ENCODE results near the gene KCTD3.

KCTD3 gene

GRCh38 chr1:215544566-215544965, 22.5 kb upstream of the KCTD3 start (continued):
- TF ChIP-seq, protein P1, sequence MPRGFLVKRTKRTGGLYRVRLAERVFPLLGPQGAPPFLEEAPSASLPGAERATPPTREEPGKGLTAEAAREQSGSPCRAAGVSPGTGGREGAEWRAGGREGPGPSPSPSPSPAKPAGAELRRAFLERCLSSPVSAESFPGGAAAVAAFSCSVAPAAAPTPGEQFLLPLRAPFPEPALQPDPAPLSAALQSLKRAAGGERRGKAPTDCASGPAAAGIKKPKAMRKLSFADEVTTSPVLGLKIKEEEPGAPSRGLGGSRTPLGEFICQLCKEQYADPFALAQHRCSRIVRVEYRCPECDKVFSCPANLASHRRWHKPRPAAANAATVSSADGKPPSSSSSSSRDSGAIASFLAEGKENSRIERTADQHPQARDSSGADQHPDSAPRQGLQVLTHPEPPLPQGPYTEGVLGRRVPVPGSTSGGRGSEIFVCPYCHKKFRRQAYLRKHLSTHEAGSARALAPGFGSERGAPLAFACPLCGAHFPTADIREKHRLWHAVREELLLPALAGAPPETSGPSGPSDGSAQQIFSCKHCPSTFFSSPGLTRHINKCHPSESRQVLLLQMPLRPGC (tag by site-specific recombination; IDR thresholded peaks at IDR 0.05): no peak
- TF ChIP-seq ZBTB1 (tag by site-specific recombination; IDR thresholded peaks at IDR 0.05) (no peak), HIC1 (tag by site-specific recombination; IDR thresholded peaks at IDR 0.05) (no peak), ZNF426 (tag by site-specific recombination; IDR thresholded peaks at IDR 0.05) (no peak), PRDM1 (tag by site-specific recombination; IDR thresholded peaks at IDR 0.05) (no peak)
- TF ChIP-seq, protein P2, sequence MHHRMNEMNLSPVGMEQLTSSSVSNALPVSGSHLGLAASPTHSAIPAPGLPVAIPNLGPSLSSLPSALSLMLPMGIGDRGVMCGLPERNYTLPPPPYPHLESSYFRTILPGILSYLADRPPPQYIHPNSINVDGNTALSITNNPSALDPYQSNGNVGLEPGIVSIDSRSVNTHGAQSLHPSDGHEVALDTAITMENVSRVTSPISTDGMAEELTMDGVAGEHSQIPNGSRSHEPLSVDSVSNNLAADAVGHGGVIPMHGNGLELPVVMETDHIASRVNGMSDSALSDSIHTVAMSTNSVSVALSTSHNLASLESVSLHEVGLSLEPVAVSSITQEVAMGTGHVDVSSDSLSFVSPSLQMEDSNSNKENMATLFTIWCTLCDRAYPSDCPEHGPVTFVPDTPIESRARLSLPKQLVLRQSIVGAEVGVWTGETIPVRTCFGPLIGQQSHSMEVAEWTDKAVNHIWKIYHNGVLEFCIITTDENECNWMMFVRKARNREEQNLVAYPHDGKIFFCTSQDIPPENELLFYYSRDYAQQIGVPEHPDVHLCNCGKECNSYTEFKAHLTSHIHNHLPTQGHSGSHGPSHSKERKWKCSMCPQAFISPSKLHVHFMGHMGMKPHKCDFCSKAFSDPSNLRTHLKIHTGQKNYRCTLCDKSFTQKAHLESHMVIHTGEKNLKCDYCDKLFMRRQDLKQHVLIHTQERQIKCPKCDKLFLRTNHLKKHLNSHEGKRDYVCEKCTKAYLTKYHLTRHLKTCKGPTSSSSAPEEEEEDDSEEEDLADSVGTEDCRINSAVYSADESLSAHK (tag by site-specific recombination; IDR thresholded peaks at IDR 0.05): no peak
- TF ChIP-seq, protein P3, sequence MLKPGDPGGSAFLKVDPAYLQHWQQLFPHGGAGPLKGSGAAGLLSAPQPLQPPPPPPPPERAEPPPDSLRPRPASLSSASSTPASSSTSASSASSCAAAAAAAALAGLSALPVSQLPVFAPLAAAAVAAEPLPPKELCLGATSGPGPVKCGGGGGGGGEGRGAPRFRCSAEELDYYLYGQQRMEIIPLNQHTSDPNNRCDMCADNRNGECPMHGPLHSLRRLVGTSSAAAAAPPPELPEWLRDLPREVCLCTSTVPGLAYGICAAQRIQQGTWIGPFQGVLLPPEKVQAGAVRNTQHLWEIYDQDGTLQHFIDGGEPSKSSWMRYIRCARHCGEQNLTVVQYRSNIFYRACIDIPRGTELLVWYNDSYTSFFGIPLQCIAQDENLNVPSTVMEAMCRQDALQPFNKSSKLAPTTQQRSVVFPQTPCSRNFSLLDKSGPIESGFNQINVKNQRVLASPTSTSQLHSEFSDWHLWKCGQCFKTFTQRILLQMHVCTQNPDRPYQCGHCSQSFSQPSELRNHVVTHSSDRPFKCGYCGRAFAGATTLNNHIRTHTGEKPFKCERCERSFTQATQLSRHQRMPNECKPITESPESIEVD (tag by site-specific recombination; IDR thresholded peaks at IDR 0.05): no peak

DNA sequence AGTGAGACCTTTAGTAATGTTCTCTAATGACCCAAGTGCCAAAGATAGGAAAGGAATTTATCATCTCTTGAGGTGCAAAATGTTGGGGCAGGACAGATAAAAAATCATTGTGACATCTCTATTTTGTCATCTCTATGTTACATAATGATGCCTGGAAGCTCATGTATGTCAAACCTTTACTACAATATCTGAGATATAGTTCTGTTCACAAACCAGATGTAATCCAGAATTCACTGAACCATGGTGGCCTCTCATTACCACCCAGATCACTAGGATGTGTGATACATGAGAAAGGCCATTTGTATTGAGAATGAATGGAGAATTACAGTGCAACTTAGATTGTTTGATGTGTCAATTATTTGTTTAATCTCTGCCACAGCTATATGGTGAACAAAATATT, 22.0 kb upstream of the KCTD3 start:
- Histone ChIP-seq H3K27ac (ENCODE audit: extremely low read depth, low read depth, low read length) (no peak overlapping the region), H3K4me1 (ENCODE audit: control insufficient read depth, insufficient read depth, low read length) (peaks cover 6% of the 10 kb centered on the region), H3K9me3 (ENCODE audit: control insufficient read depth, insufficient read depth, low read depth, low read length) (no peaks in the 10 kb centered on the region), H3K4me3 (ENCODE audit: low read depth, low read length) (no peak overlapping the region), H3K36me3 (ENCODE audit: control insufficient read depth in 2 of 2, insufficient read depth in 1 of 2, low read length in 2 of 2) (no peaks in the 10 kb centered on the region)
- ChIA-PET CTCF (no interaction called here), POLR2A (no interaction called here)
- TF ChIP-seq KLF17 (tag by site-specific recombination; IDR thresholded peaks at IDR 0.05) (no peak), ZNF513 (tag by site-specific recombination; IDR thresholded peaks at IDR 0.05) (no peak), ZNF548 (tag by site-specific recombination; IDR thresholded peaks at IDR 0.05) (no peak), ZFP3 (tag by site-specific recombination; IDR thresholded peaks at IDR 0.05; ENCODE audit: low read depth) (no peak), ZNF776 (tag by site-specific recombination; IDR thresholded peaks at IDR 0.05; ENCODE audit: borderline replicate concordance) (no peak)
- TF ChIP-seq, protein P4, sequence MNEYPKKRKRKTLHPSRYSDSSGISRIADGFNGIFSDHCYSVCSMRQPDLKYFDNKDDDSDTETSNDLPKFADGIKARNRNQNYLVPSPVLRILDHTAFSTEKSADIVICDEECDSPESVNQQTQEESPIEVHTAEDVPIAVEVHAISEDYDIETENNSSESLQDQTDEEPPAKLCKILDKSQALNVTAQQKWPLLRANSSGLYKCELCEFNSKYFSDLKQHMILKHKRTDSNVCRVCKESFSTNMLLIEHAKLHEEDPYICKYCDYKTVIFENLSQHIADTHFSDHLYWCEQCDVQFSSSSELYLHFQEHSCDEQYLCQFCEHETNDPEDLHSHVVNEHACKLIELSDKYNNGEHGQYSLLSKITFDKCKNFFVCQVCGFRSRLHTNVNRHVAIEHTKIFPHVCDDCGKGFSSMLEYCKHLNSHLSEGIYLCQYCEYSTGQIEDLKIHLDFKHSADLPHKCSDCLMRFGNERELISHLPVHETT (tag by site-specific recombination; IDR thresholded peaks at IDR 0.05): no peak
